Smooth muscle cell of the umbilical artery (primary cell): Measurements from ENCODE around the gene PPL. TPM values are rescaled to one million over a fixed set of nuclear protein-coding genes. Genes with fewer than 3 reads are reported as not detected.

Experiments used
- total RNA-seq: library from RNA; depleted of rRNA; stranded (reverse); fragments of >200 nt; gene quantifications from 2 replicates; pipeline ENCODE4 v1.2.3, GENCODE V29; 2014

PPL gene, protein sequence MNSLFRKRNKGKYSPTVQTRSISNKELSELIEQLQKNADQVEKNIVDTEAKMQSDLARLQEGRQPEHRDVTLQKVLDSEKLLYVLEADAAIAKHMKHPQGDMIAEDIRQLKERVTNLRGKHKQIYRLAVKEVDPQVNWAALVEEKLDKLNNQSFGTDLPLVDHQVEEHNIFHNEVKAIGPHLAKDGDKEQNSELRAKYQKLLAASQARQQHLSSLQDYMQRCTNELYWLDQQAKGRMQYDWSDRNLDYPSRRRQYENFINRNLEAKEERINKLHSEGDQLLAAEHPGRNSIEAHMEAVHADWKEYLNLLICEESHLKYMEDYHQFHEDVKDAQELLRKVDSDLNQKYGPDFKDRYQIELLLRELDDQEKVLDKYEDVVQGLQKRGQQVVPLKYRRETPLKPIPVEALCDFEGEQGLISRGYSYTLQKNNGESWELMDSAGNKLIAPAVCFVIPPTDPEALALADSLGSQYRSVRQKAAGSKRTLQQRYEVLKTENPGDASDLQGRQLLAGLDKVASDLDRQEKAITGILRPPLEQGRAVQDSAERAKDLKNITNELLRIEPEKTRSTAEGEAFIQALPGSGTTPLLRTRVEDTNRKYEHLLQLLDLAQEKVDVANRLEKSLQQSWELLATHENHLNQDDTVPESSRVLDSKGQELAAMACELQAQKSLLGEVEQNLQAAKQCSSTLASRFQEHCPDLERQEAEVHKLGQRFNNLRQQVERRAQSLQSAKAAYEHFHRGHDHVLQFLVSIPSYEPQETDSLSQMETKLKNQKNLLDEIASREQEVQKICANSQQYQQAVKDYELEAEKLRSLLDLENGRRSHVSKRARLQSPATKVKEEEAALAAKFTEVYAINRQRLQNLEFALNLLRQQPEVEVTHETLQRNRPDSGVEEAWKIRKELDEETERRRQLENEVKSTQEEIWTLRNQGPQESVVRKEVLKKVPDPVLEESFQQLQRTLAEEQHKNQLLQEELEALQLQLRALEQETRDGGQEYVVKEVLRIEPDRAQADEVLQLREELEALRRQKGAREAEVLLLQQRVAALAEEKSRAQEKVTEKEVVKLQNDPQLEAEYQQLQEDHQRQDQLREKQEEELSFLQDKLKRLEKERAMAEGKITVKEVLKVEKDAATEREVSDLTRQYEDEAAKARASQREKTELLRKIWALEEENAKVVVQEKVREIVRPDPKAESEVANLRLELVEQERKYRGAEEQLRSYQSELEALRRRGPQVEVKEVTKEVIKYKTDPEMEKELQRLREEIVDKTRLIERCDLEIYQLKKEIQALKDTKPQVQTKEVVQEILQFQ (N-terminal part only)
- under 0.01 and 0.05 TPM in 2 replicates for total RNA-seq

DNA sequence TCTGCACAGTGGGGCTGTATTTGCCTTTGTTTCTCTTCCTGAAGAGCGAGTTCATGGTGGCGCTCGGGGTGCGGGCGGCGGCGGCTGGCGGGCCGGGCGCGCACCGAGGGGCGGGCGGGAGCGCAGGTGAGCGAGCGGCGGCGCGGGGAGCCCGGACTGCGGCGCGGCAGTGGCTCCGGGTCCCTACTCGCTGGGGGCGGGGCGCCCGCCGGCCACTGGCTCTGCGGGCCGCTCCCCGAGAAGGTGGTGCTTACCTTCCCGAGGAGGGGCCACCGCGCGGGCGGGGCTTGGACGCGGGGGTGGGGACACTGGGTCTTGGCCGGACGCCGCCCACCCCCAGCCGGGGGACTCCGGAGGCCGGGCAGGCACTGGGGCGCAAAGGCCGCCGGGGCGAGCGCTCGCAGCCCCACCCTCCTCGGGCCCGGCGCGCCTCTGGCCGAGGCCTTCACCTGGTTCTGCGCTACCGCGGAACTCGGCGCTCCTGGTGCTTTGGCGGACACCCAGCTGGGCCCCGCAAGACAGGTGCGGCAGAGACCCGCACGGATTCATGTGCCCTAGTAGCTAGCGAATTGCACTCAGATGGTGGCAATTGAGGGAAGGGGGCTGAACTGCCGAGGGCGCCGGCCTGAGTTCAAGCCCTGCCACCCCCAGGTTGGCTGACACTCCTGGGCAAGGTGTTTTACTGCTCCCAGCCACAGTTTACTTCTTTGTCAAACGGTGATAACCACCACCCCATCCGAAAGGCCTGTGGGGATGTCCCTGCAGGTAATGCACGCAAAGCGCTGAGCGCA is at the start of gene PPL:
Gene PPL (minus strand): TSS at position 158 of the 791 bp plus-strand sequence. CDS start 103 bp downstream, at position 55.

DNA sequence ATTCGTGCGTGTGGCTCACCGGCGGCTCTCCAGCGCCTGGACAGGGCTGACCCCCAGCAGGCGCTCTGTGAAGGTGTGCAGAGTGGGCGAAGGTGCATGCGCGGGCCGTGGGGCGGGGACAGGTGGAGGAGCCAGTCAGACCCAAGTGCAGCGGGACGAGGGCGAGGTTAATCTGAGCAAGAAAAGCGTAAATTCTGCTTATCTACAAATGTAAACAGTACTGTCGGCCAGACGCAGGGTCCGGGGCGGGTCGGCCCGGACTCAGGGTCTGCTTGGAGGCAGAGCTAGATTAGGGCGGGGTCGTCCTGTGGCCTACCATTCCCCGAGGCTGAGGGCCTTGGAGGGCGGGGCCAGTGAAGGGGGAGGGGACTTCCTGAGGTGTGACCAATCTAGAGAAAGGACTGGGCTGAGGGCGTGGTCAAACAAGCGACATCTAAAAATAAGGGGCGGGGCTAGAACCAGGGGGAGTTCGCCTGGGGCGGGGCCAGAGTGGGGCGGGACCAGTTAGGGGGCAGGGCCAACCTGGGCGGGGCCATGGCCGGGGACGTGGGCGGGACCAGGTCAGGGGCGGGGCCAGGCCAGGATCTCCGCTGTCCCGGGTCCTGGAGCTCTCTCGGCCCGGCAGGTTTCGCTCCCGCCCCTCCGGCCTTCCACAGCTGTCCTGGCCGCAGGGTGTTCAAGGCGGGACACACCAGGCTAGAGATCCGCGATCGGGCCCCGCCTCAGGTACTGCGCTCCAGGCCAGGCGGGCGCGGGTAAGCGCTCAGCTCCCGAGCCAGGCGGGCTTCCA is 21.0 kb upstream of the PPL start, which contains the start of gene SEC14L5:
Gene SEC14L5 (plus strand): TSS at position 611 of the 790 bp plus-strand sequence. CDS start 994 bp downstream, outside the sequence.

DNA sequence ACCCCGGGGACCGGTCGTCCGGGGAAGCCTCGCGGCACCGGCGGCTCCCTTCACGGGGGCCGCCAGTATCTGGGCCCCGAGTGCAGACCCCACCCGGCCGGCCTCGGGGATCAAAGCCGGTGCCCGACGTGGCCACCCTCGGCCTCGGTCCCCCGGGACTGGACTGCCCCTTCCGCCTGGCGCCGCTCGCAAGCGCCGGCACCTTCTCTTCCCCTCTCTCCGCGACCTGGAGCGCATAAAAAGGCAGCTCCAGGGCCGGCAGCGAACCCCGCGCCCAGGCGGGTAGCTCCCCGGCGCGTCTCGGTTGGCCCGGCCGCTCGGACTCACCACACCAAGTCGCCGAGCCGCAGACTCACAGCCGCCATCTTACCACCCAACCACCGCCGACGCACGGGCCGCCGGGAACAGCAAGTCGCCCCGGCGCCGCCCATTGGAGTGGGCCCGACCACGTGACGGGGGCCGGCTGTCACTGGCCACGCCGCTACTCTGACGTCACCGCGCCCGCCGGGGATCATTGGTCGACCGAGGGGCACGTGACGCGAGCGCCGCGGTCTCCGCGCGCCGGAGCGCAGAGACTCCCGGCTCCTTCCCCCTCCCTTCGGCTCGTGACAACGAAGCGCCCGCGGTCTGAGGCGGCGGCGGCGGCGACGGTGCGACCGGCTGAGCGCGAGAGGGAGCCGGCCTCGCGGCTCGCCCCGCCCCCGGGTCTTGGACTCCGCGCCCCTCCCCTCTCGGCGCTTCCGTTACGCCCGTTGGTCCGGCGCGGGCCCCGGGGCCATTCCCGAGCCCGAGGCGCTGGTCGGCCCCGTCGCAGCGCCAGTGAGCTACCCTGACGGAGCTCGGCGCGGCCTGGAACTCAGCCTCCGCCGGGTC is 89.8 kb downstream of the PPL start, which contains the start of the genes GLYR1 and UBN1:
Gene GLYR1 (minus strand): TSS at position 388 of the 873 bp plus-strand sequence. CDS start 23 bp downstream, at position 365.
Gene UBN1 (plus strand): TSS at position 581 of the 873 bp plus-strand sequence. CDS start 5,437 bp downstream, outside the sequence.

Other genes with a start within 250 kb of the PPL start
- 26.8 and 31.5 TPM in 2 replicates for gene NUDT16L1, start 243.6 kb downstream of the PPL start, total RNA-seq
- 32.8 and 33.3 TPM in 2 replicates for gene ANKS3, start 202.9 kb downstream of the PPL start, total RNA-seq
- gene DNAAF8, start 202.6 kb downstream of the PPL start, total RNA-seq: 0.83 and 1.2 TPM in 2 replicates
- gene ZNF500, start 170.0 kb downstream of the PPL start, total RNA-seq: 9.4 and 9.8 TPM in 2 replicates
- gene SEPTIN12, start 148.8 kb downstream of the PPL start, total RNA-seq: not detected in 2 replicates
- gene SMIM22, start 141.8 kb downstream of the PPL start, total RNA-seq: not detected in 2 replicates
- gene ROGDI, start 134.5 kb downstream of the PPL start, total RNA-seq: 28.5 and 33.3 TPM in 2 replicates
- 48.1 and 67.9 TPM in 2 replicates for gene GLYR1, start 89.9 kb downstream of the PPL start, total RNA-seq
- 18.1 and 28.7 TPM in 2 replicates for gene UBN1, start 89.7 kb downstream of the PPL start, total RNA-seq
- under 0.01 TPM in 1 of 2 replicates, not detected in the other for gene SEC14L5, start 21.2 kb upstream of the PPL start, total RNA-seq
- gene NAGPA, start 96.8 kb upstream of the PPL start, total RNA-seq: 18.5 and 25.8 TPM in 2 replicates
- not detected in 2 replicates for gene C16orf89, start 128.8 kb upstream of the PPL start, total RNA-seq
- 23.8 and 27.9 TPM in 2 replicates for gene ALG1, start 134.7 kb upstream of the PPL start, total RNA-seq
- 12.2 and 15.8 TPM in 2 replicates for gene EEF2KMT, start 160.6 kb upstream of the PPL start, total RNA-seq